ENCODE data around the gene PHB1. TPM values are rescaled to one million over a fixed set of nuclear protein-coding genes. Genes with fewer than 3 reads are reported as not detected.
"Not testable (repeated sequence)": the region's sequence is repeated elsewhere in the genome, so short reads cannot be mapped to it uniquely, and the experiment has no call there.

The PHB1 gene
- total RNA-seq, 1 donor from 2014 or later, result 184 TPM

DNA sequence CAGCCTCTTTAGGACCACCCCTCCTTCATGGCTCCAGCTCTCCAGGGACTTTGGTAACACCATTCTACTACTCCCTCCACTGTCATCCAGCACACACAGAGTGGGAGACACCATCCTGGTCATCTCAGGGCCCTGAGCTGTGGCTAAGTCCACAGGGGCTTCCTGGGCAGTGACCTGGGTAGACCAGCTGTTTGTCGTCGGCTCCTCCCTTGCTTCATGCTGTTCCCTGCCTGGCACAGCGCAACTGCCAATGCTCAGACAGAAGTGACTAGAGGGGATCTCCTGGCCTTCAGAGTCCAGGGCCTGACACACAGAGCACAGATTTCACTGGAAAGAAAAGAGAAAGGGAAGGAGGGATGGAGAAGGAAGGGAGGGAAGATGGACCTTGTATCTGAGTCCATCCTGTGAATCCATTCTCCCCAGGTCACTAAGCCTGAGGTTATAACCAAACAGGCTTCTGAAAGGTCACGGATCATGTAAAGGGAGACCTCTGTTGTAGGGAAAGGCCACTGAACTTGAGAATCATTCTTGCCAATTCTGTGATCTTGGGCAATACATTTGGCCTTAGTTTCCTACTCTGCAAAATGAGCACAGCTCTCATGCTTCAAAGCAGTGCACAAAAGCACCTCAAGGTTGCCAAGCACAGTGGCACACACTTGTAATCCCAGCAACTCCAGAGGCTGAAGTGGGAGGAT, 18.5 kb upstream of the PHB1 start:
- ChIA-PET POLR2A (interaction anchor here (1.0 kb wide), 1 partner anchor 18 kb away, joined by 4 read pairs; the partner anchor contains the start of gene PHB1), CTCF (interaction anchor here (0.8 to 1.2 kb wide), 3 partner anchors 122 to 125 kb away, joined by 3 to 4 read pairs (median 3); no protein-coding TSS in a partner anchor)

DNA sequence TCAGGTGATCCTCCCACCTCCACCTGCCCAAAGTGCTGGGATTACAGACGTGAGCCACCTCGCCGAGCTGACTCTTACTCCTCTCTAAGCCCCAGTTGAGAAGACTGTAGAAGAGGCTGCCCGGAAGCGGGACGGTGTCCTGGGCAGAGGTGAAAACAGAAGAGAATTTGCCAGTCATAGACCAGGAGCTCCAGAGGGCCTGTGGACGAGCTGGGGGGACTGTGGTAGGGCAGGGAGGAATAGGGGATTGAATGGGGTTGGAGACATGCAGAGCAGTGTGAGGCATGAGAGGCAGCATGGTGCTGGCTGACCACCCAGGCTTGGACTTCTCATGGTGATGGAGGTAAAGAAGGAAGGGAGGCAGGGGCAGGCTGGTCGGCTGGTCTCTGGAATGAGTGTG, 17.1 kb upstream of the PHB1 start:
- Mint-ChIP-seq H3K36me3 (ENCODE audit: low read depth) (no peaks in the 10 kb centered on the region), H3K27me3 (peaks cover 2% of the 10 kb centered on the region), H3K9me3 (no peaks in the 10 kb centered on the region), H3K27ac (no peak overlapping the region), H3K4me1 (no peaks in the 10 kb centered on the region), H3K4me3 (no peak overlapping the region)
- ChIA-PET POLR2A (no interaction called here), CTCF (interaction anchor here (1.0 kb wide), 1 partner anchor 125 kb away, joined by 3 read pairs; no protein-coding TSS in a partner anchor)
- TF ChIP-seq, protein P1, sequence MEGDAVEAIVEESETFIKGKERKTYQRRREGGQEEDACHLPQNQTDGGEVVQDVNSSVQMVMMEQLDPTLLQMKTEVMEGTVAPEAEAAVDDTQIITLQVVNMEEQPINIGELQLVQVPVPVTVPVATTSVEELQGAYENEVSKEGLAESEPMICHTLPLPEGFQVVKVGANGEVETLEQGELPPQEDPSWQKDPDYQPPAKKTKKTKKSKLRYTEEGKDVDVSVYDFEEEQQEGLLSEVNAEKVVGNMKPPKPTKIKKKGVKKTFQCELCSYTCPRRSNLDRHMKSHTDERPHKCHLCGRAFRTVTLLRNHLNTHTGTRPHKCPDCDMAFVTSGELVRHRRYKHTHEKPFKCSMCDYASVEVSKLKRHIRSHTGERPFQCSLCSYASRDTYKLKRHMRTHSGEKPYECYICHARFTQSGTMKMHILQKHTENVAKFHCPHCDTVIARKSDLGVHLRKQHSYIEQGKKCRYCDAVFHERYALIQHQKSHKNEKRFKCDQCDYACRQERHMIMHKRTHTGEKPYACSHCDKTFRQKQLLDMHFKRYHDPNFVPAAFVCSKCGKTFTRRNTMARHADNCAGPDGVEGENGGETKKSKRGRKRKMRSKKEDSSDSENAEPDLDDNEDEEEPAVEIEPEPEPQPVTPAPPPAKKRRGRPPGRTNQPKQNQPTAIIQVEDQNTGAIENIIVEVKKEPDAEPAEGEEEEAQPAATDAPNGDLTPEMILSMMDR (IDR thresholded peaks at IDR 0.05), result no peak
- intact Hi-C loops (cut with micrococcal nuclease), result no loop called here
- no peak for ATAC-seq (ENCODE audit: low read depth)
- DNase-seq, result no peak

More for the DNA sequence above, 18.5 kb upstream of the PHB1 start:
- intact Hi-C loops (cut with micrococcal nuclease), result no loop called here
- no peak for DNase-seq
- H3K9me3 Mint-ChIP-seq, result no peaks in the 10 kb centered on the region
- no peak overlapping the region for H3K27ac Mint-ChIP-seq
- H3K4me1 Mint-ChIP-seq, result no peaks in the 10 kb centered on the region
- peaks cover 5% of the 10 kb centered on the region for H3K27me3 Mint-ChIP-seq
- H3K4me3 Mint-ChIP-seq, result no peak overlapping the region
- TF ChIP-seq, protein P1 (IDR thresholded peaks at IDR 0.05), result no peak
- H3K36me3 Mint-ChIP-seq (ENCODE audit: low read depth), result no peaks in the 10 kb centered on the region
- ATAC-seq (ENCODE audit: low read depth), result no peak

DNA sequence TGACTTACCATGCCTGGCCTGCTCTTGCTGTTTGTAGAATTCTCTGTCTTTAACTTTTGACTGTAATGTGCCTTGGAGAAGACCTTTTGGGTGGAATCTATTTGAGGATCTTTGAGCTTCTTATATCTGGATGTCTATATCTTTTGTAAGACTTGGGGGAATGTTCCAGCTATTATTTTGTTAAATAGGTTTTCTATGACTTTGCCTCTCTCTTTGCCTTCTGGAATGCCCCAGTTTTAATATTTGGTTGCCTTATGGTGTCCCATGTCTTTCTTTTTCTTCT, 10.3 kb upstream of the PHB1 start:
- Mint-ChIP-seq H3K4me3 (no peak overlapping the region), H3K36me3 (ENCODE audit: low read depth) (no peaks in the 10 kb centered on the region), H3K27ac (no peak overlapping the region), H3K9me3 (peaks cover 8% of the 10 kb centered on the region), H3K27me3 (peaks cover 15% of the 10 kb centered on the region), H3K4me1 (no peaks in the 10 kb centered on the region)
- ChIA-PET CTCF (interaction anchor here (1.6 to 1.9 kb wide), 2 partner anchors 11 to 17 kb away, joined by 5 to 6 read pairs; no protein-coding TSS in a partner anchor), POLR2A (no interaction called here)
- DNase-seq (no peak), ATAC-seq (ENCODE audit: low read depth) (no peak)
- TF ChIP-seq, protein P1 (IDR thresholded peaks at IDR 0.05), result no peak
- intact Hi-C loops (cut with micrococcal nuclease), result no loop called here

DNA sequence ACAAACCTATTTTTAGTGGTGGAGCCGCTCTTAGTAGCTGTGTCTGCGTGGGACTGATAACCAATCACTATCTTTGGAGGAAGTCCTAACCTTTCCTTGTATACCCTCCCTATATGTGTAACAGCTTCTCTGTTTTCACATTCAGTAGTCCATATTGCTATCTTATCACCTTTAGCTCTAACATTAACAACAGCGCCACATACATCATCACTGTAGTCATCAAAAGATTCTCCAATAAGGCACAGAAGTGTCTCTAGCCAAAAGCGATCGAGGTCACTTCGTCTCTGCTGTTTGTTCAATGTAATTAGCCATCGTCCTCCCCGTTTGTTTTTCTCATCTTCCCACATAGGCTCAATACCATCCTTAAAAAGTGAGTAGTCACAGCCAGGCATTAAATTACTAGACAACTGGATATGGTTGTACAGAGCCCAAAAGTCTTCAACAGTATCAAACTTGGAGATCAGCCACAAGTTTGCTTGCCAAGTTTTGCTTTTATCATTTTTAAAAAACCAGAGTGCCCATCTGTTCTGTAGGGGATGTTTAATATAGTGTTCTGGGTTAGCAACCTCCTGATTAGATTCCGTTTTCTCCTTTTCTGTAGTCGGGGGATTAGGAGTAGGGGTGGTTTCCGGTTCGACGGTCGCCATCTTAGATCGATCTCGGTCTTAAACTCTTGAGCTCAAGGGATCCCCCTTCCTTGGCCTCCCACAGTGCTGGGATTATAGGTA, 9.8 kb upstream of the PHB1 start:
- DNase-seq; H3K36me3 Mint-ChIP-seq (ENCODE audit: low read depth); H3K4me1 Mint-ChIP-seq; H3K4me3 Mint-ChIP-seq; ATAC-seq (ENCODE audit: low read depth); POLR2A ChIA-PET; H3K9me3 Mint-ChIP-seq; H3K27ac Mint-ChIP-seq; intact Hi-C loops (cut with micrococcal nuclease): not testable (repeated sequence)
- H3K27me3 Mint-ChIP-seq, result peaks cover 15% of the 10 kb centered on the region
- CTCF ChIA-PET, result interaction anchor here (1.6 kb wide), 1 partner anchor 11 kb away, joined by 6 read pairs; no protein-coding TSS in a partner anchor

DNA sequence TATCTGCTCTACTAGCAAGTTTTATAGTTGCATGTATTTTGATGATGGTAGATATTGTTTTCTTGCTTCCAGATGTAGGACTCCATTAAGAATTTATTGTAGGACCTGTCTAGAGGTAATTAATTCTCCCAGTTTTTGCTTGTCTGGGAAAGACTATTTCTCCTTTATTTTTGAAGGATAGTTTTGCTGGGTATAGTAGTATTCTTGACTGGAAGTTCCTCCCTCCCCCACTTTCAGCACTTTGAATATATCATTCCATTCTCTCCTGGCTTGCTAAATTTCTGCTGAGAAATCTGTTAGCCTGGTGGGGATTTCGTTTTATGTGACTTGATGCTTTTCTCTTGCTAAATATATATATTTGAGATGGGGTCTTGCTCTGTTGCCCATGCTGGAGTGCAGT, 8.0 kb upstream of the PHB1 start:
- TF ChIP-seq, protein P1 (IDR thresholded peaks at IDR 0.05), result no peak
- H3K27me3 Mint-ChIP-seq, result peaks cover 14% of the 10 kb centered on the region
- no peaks in the 10 kb centered on the region for H3K4me1 Mint-ChIP-seq
- H3K9me3 Mint-ChIP-seq, result peaks cover 8% of the 10 kb centered on the region
- ChIA-PET CTCF (no interaction called here), POLR2A (no interaction called here)
- DNase-seq (no peak), ATAC-seq (ENCODE audit: low read depth) (no peak)
- no peak overlapping the region for H3K27ac Mint-ChIP-seq
- H3K36me3 Mint-ChIP-seq (ENCODE audit: low read depth), result no peaks in the 10 kb centered on the region
- no peak overlapping the region for H3K4me3 Mint-ChIP-seq
- intact Hi-C loops (cut with micrococcal nuclease), result no loop called here

DNA sequence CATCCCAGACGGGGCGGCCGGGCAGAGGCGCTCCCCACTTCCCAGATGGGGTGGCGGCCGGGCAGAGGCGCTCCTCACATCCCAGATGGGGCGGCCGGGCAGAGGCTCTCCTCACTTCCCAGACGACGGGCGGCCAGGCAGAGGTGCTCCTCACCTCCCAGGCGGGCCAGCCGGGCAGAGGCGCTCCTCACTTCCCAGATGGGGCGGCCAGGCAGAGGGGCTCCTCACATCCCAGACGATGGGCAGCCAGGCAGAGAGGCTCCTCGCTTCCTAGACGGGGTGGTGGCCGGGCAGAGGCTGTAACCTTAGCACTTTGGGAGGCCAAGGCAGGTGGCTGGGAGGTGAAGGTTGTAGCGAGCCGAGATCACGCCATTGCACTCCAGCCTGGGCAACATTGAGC, 5.1 kb upstream of the PHB1 start:
- CTCF ChIA-PET, result not testable (repeated sequence)

DNA sequence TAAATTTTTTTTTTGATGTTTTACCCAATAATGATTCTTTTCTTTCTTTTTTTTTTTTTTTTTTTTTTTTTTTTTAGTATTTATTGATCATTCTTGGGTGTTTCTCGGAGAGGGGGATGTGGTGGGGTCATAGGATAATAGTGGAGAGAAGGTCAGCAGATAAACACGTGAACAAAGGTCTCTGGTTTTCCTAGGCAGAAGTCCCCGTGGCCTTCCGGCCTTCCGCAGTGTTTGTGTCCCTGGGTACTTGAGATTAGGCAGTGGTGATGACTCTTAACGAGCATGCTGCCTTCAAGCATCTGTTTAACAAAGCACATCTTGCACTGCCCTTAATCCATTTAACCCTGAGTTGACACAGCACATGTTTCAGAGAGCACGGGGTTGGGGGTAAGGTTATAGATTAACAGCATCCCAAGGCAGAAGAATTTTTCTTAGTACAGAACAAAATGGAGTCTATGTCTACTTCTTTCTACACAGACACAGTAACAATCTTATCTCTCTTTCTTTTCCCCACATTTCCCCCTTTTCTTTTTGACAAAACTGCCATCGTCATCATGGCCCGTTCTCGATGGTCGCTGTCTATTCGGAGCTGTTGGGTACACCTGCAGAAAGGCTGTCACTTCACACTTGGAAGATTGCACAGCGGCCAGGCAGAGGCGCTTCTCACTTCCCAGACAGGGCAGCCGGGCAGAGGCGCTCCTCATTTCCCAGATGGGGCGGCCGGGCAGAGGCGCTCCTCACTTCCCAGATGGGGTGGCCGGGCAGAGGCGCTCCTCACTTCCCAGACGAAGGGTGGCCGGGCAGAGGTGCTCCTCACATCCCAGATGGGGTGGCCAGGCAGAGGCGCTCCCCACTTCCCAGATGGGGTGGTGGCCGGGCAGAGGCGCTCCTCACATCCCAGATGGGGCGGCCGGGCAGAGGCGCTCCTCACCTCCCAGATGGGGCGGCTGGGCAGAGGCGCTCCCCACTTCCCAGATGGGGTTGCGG, 4.4 kb upstream of the PHB1 start:
- ATAC-seq (ENCODE audit: low read depth); POLR2A ChIA-PET; CTCF ChIA-PET; H3K36me3 Mint-ChIP-seq (ENCODE audit: low read depth); H3K27me3 Mint-ChIP-seq; H3K27ac Mint-ChIP-seq; DNase-seq; H3K4me3 Mint-ChIP-seq; H3K9me3 Mint-ChIP-seq: not testable (repeated sequence)
- peaks cover 17% of the 10 kb centered on the region for H3K4me1 Mint-ChIP-seq
- intact Hi-C loops (cut with micrococcal nuclease), result loop anchor here (10.0 kb wide), 1 partner anchor 256 kb away; the partner anchor contains the start of gene SPOP

More for the DNA sequence above, 5.1 kb upstream of the PHB1 start:
- POLR2A ChIA-PET; H3K27ac Mint-ChIP-seq; H3K9me3 Mint-ChIP-seq; H3K4me3 Mint-ChIP-seq; ATAC-seq (ENCODE audit: low read depth); H3K36me3 Mint-ChIP-seq (ENCODE audit: low read depth); DNase-seq; H3K27me3 Mint-ChIP-seq: not testable (repeated sequence)
- H3K4me1 Mint-ChIP-seq, result peaks cover 10% of the 10 kb centered on the region
- intact Hi-C loops (cut with micrococcal nuclease), result loop anchor here (10.0 kb wide), 1 partner anchor 255 kb away; the partner anchor contains the start of gene SPOP

All from activated B cell treated with CpG ODN at 0.5 μM for 24 hours (primary cell).